HL-60/S4 treated with retinoic acid at 250 ng/mL for 4 days and 3 days (cell line): ENCODE measurements around the gene EN2.

Source experiments
- in situ Hi-C: fragments of 300-500 bp; cut with MboI; formaldehyde crosslinking; loops from 2 replicates; pipeline ENCODE4 v1.7.0; 2022; ENCODE audit warnings: low sequenced_read_pairs

EN2 gene

GRCh38 chr7:155450558-155450969, 7.4 kb upstream of the EN2 start:
- in situ Hi-C loops, result no loop called here

- in situ Hi-C loops, result no loop called here
Observed at GRCh38 chr7:155450970-155451801, 6.7 kb upstream of the EN2 start.

- in situ Hi-C loops, result no loop called here
Observed at GRCh38 chr7:155451840-155452239, 6.1 kb upstream of the EN2 start.

GRCh38 chr7:155452505-155453295, 5.2 kb upstream of the EN2 start:
- in situ Hi-C loops, result no loop called here

GRCh38 chr7:155453296-155454182, 4.4 kb upstream of the EN2 start:
- in situ Hi-C loops, result no loop called here

- in situ Hi-C loops, result no loop called here
Observed at GRCh38 chr7:155454183-155455112, 3.5 kb upstream of the EN2 start.

- in situ Hi-C loops, result no loop called here
Observed at GRCh38 chr7:155455132-155455693, 2.7 kb upstream of the EN2 start.

- in situ Hi-C loops, result no loop called here
Observed at GRCh38 chr7:155455776-155456737, 1.9 kb upstream of the EN2 start.

GRCh38 chr7:155456738-155457543, 988 bp upstream of the EN2 start:
- in situ Hi-C loops, result no loop called here

- in situ Hi-C loops, result no loop called here
Observed at GRCh38 chr7:155457544-155458110, 302 bp upstream of the EN2 start.

GRCh38 chr7:155458878-155459699, 1.2 kb downstream of the EN2 start:
- in situ Hi-C loops, result no loop called here

- in situ Hi-C loops, result no loop called here
Observed at GRCh38 chr7:155459700-155460461, 2.0 kb downstream of the EN2 start.

- in situ Hi-C loops, result no loop called here
Observed at GRCh38 chr7:155460926-155461613, 3.1 kb downstream of the EN2 start.

- in situ Hi-C loops, result no loop called here
Observed at GRCh38 chr7:155461631-155462030, 3.7 kb downstream of the EN2 start.

- in situ Hi-C loops, result no loop called here
Observed at GRCh38 chr7:155462163-155462735, 4.3 kb downstream of the EN2 start.
